GM18907 (cell line): ENCODE measurements around the gene PPP1CA.

ENCODE experiments used
- ATAC-seq: cut with Tn5 transposase; IDR thresholded peaks from one replicate; pipeline ENCODE4 v1.9.1; 2021; ENCODE audit warnings: mild to moderate bottlenecking, moderate library complexity; ENCODE audit not compliant: unreplicated experiment

The PPP1CA gene

DNA sequence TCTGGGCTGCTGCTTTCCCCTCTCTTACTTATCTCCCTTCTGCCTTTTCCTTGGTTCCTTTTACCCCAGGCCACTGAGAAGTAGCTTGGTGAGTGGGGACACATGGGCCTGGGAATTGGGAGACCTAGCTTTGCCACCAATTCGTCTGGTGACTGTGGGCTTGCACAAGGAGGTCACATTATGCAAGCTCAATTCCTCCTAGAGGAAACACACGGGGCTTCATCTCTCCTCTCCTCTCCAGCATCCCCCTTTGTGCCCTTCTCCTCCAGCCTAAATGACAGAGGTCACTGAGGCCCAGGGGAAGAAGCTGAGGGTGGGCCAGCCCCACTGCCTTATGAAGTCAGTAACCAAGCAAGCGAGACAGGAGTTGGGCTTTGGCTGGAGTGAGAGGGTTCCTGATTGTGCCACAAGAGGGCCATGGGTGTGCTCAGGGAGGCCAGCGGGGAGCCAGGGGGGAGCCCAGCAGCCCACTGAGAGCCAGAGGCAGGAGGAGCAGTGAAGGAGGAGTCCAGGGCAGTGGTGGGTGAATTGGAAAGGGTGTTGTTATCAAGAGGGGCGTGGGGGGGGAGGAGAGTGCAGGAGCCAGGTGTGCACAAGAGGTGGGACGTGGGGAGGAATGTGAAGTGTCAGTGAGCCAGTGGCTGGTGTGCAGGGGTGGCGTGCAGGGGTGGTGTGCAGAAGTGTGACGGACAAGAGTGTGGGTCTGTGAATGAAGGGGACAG, 30.3 kb downstream of the PPP1CA start:
- no peak for ATAC-seq

DNA sequence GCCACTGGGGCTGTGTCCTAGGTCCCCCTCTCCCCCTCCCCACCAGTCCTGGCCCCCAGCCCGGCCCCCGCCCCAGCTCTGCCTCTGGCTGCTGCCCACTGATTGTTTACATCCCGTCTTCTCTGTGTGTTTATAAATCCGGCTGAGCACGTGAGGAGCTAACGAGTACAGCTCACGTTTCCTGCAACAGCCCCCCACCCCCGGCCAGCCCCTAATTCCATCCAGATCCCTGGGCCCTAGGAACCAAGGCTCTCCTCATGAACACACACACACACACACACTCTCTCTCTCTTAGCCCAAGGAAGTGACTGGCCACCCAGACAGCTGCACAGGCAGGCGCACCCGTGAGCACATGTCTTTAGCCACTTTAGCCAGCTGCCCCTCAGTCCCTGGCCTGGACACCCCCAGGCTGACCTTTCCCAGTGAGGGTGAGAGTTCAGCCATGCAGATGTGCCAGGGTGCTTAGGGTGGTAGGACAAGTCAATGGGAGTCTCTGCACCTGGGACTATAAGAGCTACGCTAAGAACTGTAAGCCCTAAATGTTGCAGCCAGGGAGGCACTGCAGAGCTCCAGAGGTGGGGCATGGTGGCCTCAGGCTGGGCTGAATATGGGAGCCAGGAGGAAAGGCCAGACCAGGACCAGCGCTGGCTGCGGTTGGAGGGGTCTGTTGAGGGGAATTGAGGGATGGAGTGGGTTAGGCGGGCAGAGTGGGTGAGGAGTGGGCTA, 31.1 kb downstream of the PPP1CA start:
- no peak for ATAC-seq

DNA sequence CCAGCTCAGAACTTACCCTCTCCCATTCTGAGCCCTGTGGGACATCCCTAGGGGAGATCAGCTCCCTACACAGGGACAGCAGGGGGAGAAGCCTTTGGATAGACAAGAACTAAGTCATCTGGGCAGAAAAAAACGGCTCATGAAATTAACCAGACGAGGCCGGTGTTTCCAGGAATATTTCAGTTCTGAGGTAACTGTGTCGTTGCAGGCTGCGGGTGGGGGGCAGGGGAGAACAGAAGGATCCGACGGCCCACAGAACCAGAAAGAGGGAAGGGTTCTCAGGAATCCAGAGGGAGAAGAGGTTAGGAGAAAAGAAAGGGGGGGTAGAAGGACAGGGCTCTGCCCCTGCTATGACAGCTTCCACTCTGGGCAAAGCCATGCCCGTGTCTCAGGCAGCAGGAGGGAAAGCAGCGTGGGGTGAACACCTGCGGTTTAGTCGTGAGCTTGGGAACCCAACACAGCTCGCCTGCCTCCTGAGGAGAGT, 31.8 kb downstream of the PPP1CA start:
- no peak for ATAC-seq

DNA sequence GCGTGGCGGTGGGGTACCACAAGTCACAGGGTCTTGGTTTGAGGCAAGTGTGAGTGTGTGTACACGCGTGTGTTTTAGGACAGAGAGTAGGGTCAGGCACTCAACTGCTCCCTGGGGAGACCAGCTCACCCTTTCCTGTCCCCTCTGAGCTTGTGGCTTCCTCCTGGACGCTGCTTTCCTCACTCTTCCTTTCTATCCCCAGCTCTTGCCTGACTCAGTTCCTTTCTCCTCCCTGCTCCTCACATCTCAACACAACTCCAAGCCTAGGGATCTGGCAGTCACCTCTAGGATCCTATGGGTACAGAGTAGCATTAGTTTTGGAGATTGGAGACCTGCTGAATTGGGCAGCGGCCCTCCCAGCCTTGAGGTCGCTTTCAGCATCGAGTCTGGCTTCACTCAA, 32.4 kb downstream of the PPP1CA start:
- no peak for ATAC-seq

DNA sequence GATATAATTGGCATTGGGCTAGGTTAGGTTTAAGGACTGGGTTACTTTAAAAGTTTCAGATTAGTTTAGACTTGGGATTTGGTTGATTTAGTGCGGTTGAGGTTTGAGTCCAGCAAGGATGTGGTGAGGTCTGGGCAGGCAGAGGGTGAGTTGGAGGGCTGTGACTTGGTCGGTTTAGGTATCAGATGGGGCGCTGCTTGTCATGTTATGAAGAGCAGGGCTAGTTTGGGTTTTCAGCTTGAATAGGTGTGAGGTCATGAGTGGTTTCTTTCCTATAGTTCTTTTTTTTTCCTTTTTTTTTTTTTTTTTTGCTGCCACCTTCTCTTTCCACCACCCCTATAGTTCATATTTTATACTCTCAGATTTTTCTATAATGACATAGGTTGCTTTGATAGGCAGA, 33.0 kb downstream of the PPP1CA start:
- ATAC-seq: no peak

DNA sequence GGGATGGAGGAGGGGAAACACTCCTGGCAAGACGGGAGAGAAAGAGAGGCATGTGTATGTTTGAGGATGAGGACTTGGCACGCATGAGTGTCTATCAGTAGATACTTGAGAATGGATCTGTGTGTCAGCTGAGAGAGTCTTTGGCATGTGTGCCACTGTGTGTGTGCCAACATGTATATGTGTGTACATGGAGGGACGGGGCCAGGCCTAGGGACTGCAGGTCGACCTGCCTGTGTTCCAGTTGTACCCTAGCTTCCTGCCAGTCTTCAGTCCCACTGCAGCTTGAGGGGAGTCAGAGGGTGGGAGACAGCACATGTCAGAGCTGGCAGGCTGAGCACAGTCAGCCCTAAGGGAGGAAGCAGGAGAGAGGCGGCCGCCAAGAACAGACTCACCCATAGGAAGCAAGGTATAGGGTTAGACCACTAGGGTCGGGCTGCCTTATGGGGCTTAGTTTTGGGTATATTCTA, 33.9 kb downstream of the PPP1CA start:
- ATAC-seq: no peak

DNA sequence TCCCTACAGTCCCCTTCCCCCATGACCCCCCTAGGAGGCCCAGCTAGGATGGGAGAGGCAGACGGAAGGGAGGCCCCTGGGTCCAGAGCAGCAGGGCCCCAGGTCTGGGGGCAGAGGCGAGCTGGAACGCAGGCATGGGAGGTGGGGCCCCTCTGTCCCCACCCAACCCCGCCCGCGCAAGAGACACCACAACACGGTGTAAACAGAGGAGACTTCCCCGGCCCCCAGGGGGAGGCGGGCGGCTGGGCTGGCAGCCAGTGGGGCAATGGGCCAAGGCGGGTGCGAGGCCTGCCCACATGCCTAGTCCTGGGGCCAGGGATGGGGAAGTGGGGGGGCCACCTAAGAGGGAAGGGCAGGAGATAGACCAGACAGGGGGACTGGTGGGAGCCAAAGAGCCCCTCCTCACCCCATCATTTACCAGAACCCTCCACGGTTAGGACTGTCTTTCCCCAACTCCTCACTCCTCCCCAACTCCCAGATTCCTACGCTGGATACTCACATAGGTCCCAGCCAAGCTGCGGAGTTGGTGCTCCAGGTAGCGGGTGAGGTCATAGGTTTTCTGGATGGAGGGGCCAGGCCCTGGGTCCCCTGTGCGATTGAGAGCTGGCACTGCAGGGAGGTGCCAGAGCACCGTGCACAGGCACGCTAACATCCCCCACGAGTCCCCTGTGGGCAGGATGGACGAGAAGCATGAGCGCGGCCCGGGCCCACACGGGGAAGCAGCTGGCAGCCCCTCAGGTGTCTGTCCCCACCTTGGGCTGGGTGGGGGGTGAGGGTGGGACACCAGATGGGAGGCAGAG, 34.5 kb downstream of the PPP1CA start:
- ATAC-seq: no peak

DNA sequence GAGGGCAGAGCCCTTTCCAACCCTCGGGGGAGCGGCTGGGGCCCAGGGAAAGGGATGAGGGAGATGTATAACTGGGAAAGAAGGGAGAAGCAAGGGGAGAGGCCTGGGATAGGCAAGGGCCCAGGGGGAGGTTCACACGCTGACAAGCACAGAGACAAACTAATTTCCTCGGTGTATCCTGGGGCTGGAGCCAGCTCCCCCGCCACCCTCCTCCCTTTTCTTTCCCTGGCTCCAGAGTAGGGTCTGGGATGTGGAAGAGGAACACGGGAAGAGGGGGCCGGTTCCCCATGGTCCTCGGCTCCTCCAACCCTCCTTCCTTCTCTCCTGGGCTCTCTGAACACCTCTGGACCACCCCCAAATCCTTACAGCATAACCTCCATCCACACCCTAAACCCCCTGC, 35.1 kb downstream of the PPP1CA start:
- ATAC-seq: no peak

DNA sequence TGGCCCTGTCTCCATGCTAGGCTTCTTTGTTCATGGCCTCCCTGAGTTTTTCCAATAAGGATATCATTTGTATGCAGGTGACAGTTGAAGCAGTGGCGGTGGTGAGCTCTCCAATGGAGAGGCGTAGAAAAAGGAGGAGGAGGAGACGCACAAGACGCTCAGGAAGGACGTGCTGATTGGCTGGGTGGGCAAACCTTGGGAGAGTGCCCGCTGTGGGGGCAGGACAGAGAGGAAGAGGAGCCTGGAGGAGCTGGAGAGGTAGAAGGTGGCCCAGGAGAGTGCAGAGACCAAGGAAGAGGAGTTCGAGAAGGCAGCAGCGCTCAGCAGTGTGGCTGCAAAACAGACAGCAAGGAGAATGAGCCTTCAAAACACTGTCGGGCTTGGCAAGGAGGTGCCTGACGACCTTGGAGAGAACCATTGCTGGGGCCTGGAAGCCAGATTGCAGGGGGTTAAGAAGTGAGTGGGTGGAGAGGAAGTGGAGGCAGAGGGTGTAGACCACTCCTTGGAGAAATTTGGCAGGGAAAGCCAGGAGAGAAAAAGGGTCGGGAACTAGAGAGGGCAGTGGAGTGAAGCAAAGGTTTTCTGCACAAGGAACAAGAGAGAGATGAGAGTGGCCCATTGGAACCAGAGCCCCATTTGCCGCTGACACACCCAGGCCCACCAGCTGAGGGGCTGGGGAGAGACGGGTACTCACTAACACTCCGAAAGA, 35.8 kb downstream of the PPP1CA start:
- no peak for ATAC-seq

DNA sequence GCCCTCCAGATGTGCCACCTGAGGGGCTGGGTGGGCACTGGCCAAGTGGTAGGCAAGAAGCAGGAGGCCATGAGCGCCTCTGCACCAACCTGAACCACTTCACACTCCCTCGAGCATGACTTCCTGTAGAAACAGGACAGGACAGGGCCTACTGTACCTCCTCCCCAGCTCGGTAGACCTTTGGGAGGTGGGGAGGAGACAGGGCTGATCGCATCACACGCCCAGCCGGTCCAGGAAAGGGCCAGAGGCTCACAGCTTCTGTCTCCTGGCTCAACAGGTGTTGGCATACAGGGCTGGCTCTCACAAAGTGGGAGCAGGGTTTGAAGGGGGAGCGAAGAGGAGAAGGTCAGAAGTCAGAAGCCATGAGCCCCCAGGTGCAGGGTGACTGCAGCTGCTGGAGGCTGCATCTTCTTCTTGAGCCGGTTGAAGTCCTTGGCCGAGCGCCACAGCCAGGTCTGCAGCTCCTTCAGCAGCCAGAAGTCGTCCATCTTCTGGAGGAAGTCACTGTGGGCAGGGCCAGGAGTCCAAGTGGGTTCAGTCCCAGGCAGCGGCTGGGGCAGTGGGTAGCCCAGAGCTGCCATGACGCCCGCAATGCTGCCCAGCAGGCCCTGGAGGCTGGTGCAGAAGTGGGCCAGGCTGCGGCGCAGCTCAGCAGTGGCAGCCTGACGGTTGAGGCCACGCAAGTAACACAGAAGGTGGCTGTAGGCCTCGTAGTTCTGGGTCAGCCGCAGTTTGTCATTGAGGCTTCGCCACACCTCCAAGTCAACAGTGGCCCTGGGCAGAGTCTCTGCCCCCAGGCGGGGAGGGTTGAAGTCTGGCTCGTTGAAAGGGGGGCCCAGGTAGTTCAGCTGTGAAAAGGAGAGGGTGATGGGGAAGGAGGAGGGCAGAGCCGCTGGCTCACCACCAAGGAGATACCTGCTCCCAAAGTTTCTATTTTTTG, 36.6 kb downstream of the PPP1CA start:
- no peak for ATAC-seq

DNA sequence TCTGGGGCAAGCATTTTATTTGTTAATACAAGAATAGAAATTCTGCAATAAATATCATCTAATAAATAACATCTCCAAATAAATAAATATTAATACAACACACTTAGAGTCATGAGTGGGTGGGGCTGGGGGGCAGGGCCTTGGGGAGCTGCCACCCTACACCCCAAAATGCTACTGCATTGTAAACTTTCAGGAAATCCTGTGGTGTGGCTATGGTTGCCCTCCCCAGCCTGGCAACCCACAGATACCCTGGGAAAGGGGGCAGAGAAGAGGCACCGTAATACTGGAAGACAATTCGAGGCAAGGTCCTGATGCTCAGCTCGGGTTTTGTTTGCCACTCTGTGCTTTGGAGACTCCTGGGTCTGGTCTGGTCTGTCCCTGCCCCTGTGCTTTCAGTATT, 37.5 kb downstream of the PPP1CA start:
- no peak for ATAC-seq

DNA sequence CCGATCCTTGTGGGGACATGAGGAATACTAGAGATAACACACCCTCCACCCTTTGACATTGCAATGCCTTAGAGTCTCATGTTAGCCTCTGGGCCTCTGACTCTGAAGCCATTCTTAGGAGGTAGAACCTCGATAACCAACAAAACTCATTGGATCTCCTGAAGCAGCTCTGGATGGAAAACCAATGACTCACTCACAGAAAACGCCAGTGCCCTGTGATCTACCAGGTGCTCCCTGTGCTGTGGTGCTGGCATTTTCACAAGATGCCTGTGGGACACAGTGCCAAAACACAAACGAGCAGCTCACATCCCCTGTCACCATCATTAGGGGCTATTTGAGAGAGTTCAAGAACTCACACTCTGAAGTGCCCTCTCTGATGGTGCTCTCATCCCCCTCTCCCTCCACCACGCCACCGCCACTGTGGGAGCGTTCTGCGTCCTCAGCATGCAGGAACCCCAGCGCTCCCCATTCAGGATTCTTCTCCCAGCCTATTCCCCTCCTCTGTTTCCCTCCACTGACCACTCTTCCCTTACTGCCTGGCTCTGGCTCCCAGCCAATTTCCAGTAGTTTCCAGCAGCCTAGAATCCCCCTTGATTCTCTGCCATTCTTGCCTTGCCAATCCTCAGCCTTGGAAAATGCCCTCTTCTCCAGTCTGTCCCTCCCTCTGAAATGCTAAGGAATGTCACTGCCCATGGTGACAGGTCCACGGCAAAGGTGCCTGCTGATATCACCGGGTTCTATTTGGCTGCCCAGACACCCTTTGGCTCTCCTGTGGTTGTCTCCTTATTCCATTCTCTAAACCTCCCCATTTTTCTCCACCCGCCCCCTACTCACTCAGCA, 43.6 kb downstream of the PPP1CA start:
- ATAC-seq: no peak

DNA sequence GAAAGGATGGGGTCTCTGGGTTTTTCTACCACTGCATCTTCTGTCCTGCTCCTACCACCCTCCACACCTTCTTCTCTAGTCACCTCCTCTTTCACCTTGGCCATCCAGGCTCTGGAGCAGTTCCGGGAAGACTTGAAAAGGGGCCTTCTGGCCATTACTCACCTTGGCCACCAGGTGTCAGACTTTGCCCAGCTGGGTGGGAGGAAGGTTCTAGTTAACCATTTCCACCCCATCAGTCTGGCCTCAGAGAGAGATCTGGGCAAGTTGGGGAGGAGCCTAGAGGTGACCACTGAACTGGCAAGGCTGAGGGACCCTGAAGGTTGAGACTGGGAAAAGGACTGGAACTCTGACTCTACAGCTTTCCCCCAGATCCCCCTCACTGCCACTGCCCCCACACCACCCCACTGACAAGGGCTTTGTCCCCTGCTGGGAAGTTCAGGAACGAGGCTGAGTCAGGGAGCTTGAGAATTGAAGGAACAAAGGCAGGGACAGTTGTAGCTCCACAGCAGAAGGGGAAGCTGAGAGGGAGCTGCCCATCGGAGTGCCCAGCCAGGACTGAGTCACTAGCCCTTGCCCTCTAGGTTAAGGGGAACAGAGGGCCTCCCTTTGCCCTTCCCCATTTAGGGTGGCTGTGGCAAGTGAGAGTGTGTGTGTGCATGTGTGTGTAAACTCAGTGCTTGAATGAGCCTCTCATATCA, 44.6 kb downstream of the PPP1CA start:
- no peak for ATAC-seq

DNA sequence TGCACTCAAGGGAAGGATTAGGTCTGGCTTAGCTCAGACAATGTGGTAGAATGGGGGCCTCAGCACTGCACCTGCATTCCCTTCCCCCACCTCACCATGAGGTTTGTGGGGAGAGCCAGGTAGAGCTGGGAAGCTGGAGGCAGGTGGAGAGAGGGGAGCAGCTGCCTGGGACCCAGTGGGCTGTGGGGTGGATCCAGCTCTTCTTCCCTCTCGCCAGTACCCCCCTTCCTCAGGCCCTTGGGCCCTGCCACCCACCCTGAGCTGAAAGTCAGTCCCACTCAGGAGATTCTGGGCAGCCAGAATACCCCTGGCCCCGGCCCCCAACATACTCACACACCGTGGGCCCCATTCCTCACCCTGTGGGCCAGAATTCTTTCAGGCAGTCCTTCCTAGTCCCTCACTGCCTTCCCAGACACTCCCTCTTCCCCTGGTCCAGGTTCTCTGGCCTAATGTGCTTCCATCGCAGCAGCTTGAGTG, 45.2 kb downstream of the PPP1CA start:
- ATAC-seq: no peak

DNA sequence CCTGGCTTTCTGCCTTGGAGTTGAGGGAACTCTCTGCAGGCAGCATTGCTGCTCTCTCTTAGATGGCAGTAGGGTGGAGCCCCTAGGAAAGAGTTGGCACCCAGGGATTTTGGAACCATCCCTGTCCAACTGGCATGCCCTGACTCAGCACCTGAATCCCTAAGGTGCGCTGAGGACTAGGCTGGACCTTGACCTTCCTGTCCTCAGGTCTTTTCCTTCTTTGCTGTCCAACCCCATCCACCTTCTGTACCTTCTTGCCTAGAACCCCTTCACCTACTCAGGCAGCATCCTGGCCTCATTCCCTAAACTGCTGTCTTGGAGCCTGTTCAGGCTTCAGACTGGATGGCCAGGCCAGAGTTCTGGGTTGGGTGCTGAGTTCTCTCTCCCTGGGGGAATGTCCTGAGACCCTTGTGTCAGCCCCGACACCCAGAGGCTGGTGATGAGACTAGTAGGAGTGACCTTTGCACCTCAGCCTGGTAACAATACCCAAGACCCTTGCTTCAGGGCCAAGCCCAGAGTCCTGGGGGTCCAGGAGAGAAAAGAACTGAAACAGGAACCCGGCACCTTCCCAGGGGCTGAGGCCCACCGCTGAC, 45.8 kb downstream of the PPP1CA start:
- no peak for ATAC-seq

DNA sequence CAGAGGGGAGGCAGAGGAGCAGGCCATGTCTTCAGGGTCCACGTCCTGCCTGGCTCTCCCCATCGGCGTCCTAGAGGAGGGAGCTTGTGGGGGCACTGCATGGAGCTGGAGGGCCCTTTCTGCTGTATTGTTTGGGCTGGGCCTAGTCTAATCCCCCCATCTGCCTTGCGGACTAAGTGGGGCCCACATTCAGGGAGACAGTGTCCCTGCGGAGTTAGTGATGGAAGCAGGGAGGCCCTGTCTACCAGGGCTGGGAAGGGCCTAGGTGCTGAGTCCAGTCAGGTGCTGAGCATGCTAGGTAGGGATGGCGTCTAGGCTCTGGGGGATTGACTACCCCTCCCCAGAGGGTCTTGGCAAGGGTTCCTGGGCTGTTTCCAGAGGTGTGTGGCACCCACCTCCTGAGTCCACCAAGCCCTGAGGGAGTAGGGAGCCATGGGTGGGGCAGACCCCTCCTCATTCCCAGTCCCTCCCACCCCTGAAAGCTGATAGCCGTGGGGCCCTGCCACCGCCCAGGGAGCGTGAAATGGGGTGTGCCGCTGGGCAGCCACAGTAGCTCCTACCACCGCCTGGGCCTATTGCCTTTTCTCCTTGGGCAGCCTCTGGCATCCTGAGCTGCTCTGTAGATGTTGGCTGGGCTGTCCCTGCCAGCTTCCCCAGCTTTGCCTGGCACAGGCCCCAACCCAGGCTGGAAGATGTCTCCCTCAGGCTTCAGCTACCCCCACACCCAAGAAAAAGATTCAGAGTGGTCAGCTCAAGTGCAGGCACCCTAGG, 46.5 kb downstream of the PPP1CA start:
- no peak for ATAC-seq
